ENCODE data around the gene ERN1.

Gene ERN1

DNA sequence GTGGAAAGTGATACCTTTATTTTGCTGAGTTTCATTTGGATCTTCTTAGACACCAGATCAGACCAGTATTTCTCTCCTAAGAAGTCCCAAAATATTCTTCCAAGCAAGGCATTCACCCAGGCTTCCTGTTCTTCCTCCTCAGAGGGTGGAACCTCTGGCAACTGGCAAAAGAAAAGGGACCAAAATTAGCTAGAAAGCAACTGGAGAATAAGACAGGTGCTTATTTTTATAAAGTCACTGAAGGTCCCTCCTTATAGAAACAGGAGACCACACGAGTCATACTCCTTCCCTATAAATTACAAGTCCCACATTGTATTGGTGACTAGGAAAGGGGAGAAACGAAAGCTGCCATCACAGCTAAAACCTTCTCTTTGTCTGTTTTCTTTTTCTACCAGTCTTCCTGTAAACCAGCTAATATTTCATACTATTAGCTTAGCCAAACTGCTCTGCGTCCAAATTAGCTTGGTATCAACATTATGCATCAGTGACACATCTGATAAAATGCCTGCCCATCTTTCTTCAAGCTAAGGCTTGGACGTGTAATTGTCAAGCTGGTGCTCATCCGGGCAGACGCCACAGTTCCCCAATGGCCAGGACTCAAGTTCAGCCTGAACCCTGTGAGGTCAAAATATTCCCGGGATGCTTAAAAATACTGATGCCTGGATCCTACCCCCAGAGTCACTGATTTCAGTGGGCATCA is 47.5 kb upstream of the ERN1 start:
- DNase-seq, result no peak
- Histone ChIP-seq H3K9me3 (replicated peaks; ENCODE audit: insufficient read depth, low read length) (no peaks in the 10 kb centered on the region), H4K20me1 (ENCODE audit: insufficient read depth, low read length) (no peaks in the 10 kb centered on the region), H3K79me2 (ENCODE audit: low read length) (no peaks in the 10 kb centered on the region), H3K4me2 (ENCODE audit: low read depth, low read length) (no peak overlapping the region), H3K9ac (ENCODE audit: low read length) (no peak overlapping the region), H3K27ac (ENCODE audit: low read length) (no peak overlapping the region), H3K9me2 (replicated peaks; ENCODE audit: insufficient read depth, low read length) (no peaks in the 10 kb centered on the region), H3F3A (ENCODE audit: insufficient read depth, low read length) (no peaks in the 10 kb centered on the region), H3K36me3 (replicated peaks; ENCODE audit: insufficient read depth, low read length) (no peaks in the 10 kb centered on the region), H3K4me1 (ENCODE audit: low read length) (no peaks in the 10 kb centered on the region), H3K27me3 (replicated peaks; ENCODE audit: insufficient read depth, low read length) (no peaks in the 10 kb centered on the region), H2AFZ (ENCODE audit: low read length) (no peak overlapping the region), H3K4me3 (ENCODE audit: low read length) (no peak overlapping the region)
- TF ChIP-seq, protein P1, sequence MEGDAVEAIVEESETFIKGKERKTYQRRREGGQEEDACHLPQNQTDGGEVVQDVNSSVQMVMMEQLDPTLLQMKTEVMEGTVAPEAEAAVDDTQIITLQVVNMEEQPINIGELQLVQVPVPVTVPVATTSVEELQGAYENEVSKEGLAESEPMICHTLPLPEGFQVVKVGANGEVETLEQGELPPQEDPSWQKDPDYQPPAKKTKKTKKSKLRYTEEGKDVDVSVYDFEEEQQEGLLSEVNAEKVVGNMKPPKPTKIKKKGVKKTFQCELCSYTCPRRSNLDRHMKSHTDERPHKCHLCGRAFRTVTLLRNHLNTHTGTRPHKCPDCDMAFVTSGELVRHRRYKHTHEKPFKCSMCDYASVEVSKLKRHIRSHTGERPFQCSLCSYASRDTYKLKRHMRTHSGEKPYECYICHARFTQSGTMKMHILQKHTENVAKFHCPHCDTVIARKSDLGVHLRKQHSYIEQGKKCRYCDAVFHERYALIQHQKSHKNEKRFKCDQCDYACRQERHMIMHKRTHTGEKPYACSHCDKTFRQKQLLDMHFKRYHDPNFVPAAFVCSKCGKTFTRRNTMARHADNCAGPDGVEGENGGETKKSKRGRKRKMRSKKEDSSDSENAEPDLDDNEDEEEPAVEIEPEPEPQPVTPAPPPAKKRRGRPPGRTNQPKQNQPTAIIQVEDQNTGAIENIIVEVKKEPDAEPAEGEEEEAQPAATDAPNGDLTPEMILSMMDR (IDR thresholded peaks at IDR 0.05; ENCODE audit: low read length), result no peak
- TF ChIP-seq EZH2 (optimal IDR thresholded peaks at IDR 0.05; ENCODE audit: low read depth, low read length) (no peak), EZH2phosphoT487 (IDR thresholded peaks at IDR 0.05; ENCODE audit: low read length) (no peak)

DNA sequence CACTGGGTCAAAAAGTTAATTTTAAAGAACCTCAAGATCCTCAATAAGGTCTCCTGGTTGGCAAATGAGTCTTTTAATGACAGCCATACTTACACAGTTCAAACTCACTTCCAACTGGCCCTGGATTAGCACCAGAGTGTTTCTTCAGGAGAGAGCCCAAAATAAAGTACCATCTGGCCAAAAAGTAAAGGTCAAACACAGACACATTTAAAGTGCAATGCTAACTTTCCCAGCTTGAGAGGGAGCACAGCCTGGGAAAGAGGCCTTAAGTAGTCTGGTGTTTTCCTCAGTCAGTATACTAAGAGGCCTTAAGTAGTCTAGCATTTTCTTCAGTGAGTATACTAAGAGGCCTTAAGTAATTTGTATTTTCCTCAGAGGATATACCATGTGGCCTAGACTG is 46.6 kb upstream of the ERN1 start:
- TF ChIP-seq EZH2phosphoT487 (IDR thresholded peaks at IDR 0.05; ENCODE audit: low read length) (no peak), EZH2 (optimal IDR thresholded peaks at IDR 0.05; ENCODE audit: low read depth, low read length) (no peak)
- TF ChIP-seq, protein P1 (IDR thresholded peaks at IDR 0.05; ENCODE audit: low read length), result no peak
- H3K27ac ChIP-seq (ENCODE audit: low read length), result no peak overlapping the region

GRCh38 chr17:64174686-64175456 is 44.9 kb upstream of the ERN1 start:
- H3K79me2 ChIP-seq (ENCODE audit: low read length), result no peaks in the 10 kb centered on the region
- TF ChIP-seq EZH2 (optimal IDR thresholded peaks at IDR 0.05; ENCODE audit: low read depth, low read length) (no peak), EZH2phosphoT487 (IDR thresholded peaks at IDR 0.05; ENCODE audit: low read length) (no peak)
- TF ChIP-seq, protein P1 (IDR thresholded peaks at IDR 0.05; ENCODE audit: low read length), result no peak
- H3K27me3 ChIP-seq (replicated peaks; ENCODE audit: insufficient read depth, low read length), result no peaks in the 10 kb centered on the region
- H2AFZ ChIP-seq (ENCODE audit: low read length), result no peak overlapping the region
- no peak overlapping the region for H3K4me2 ChIP-seq (ENCODE audit: low read depth, low read length)
- DNase-seq, result no peak
- no peak overlapping the region for H3K4me3 ChIP-seq (ENCODE audit: low read length)
- H3K9me2 ChIP-seq (replicated peaks; ENCODE audit: insufficient read depth, low read length), result no peaks in the 10 kb centered on the region
- 0 out of 2 replicates have a peak, but pooled peaks cover 3% of the 10 kb centered on the region for H3F3A ChIP-seq (ENCODE audit: insufficient read depth, low read length)
- no peak overlapping the region for H3K27ac ChIP-seq (ENCODE audit: low read length)
- no peak overlapping the region for H3K9ac ChIP-seq (ENCODE audit: low read length)
- H4K20me1 ChIP-seq (ENCODE audit: insufficient read depth, low read length), result no peaks in the 10 kb centered on the region
- no peaks in the 10 kb centered on the region for H3K4me1 ChIP-seq (ENCODE audit: low read length)
- no peaks in the 10 kb centered on the region for H3K9me3 ChIP-seq (replicated peaks; ENCODE audit: insufficient read depth, low read length)
- H3K36me3 ChIP-seq (replicated peaks; ENCODE audit: insufficient read depth, low read length), result no peaks in the 10 kb centered on the region

More for the DNA sequence above, 46.6 kb upstream of the ERN1 start:
- Histone ChIP-seq H3K79me2 (ENCODE audit: low read length) (no peaks in the 10 kb centered on the region), H3K27me3 (replicated peaks; ENCODE audit: insufficient read depth, low read length) (no peaks in the 10 kb centered on the region), H3K9me3 (replicated peaks; ENCODE audit: insufficient read depth, low read length) (no peaks in the 10 kb centered on the region), H4K20me1 (ENCODE audit: insufficient read depth, low read length) (no peaks in the 10 kb centered on the region), H3F3A (ENCODE audit: insufficient read depth, low read length) (no peaks in the 10 kb centered on the region), H3K36me3 (replicated peaks; ENCODE audit: insufficient read depth, low read length) (no peaks in the 10 kb centered on the region), H2AFZ (ENCODE audit: low read length) (no peak overlapping the region), H3K9ac (ENCODE audit: low read length) (no peak overlapping the region), H3K4me3 (ENCODE audit: low read length) (no peak overlapping the region), H3K4me1 (ENCODE audit: low read length) (no peaks in the 10 kb centered on the region), H3K4me2 (ENCODE audit: low read depth, low read length) (no peak overlapping the region), H3K9me2 (replicated peaks; ENCODE audit: insufficient read depth, low read length) (no peaks in the 10 kb centered on the region)
- DNase-seq, result no peak
